Panc1 (cell line): Measurements from ENCODE around the gene RAC2. TPM values are rescaled to one million over a fixed set of nuclear protein-coding genes. Genes with fewer than 3 reads are reported as not detected.

Experiments used
- ATAC-seq: fragments of 200-7000 bp; cut with Tn5 transposase; 2 replicates; pipeline ENCODE4 v1.9.1; 2020; ENCODE audit warnings: mild to moderate bottlenecking, moderate library complexity
- BruUV-seq: library from RNA; stranded (reverse); fragments of 400-500 nt; replicated peaks from 2 replicates; lab custom pipeline; 2021; lab: Mats Ljungman, UMichigan
- CTCF ChIA-PET: fragments of 300-600 bp; sonication (Branson Sonifier 250); formaldehyde crosslinking; loops from one replicate; lab custom pipeline; 2022; ENCODE audit warnings: antibody characterized with exemption; lab: Charles Lee
- POLR2A ChIA-PET: fragments of 300-600 bp; sonication (Branson Sonifier 250); formaldehyde crosslinking; loops from one replicate; lab custom pipeline; 2022; ENCODE audit warnings: antibody characterized with exemption; lab: Charles Lee
- DNase-seq: peaks from one replicate; pipeline ENCODE4 v3.0.0-alpha.2; 2010; ENCODE audit warnings: low read depth, low spot score
- H3K27ac ChIP-seq: 2 replicates; pipeline ENCODE4 v1.5.1; 2011; ENCODE audit warnings: mild to moderate bottlenecking, low read length, inconsistent platforms
- H3K27me3 ChIP-seq: fragments of 200-500 bp; sonication (Bioruptor generic); 2 replicates; pipeline ENCODE4 v1.6.0; 2014; ENCODE audit warnings: low read length, inconsistent platforms; ENCODE audit not compliant: control insufficient read depth, insufficient read depth
- H3K36me3 ChIP-seq: fragments of 200-500 bp; sonication (Bioruptor generic); 2 replicates; pipeline ENCODE4 v1.5.1; 2014; ENCODE audit warnings: inconsistent platforms, mild to moderate bottlenecking, low read length, moderate library complexity; ENCODE audit not compliant: control insufficient read depth, insufficient read depth
- H3K4me1 ChIP-seq: 2 replicates; pipeline ENCODE4 v1.5.1; 2011; ENCODE audit warnings: inconsistent platforms, mild to moderate bottlenecking, low read length, moderate library complexity; ENCODE audit not compliant: control insufficient read depth, insufficient read depth
- H3K4me3 ChIP-seq, 2 experiments: 2 replicates each; pipeline ENCODE4 v1.5.1; 2011 to 2012; ENCODE audit warnings: low read depth in 2 of 2, low read length in 2 of 2, mild to moderate bottlenecking in 2 of 2, inconsistent platforms in 1 of 2, moderate library complexity in 1 of 2
- H3K9me3 ChIP-seq: fragments of 200-500 bp; sonication (Bioruptor generic); 2 replicates; pipeline ENCODE4 v1.5.1; 2014; ENCODE audit warnings: low read depth, mild to moderate bottlenecking, inconsistent platforms, low read length, moderate library complexity; ENCODE audit not compliant: control insufficient read depth, insufficient read depth
- CTCF ChIP-seq: fragments of 450-650 bp; IDR thresholded peaks from 2 replicates; pipeline ENCODE4 v1.5.1; 2017; ENCODE audit warnings: mild to moderate bottlenecking
- POLR2AphosphoS5 ChIP-seq: IDR thresholded peaks from 2 replicates; pipeline ENCODE4 v1.6.1; 2012; ENCODE audit warnings: mild to moderate bottlenecking, low read depth, low read length, moderate library complexity
- REST ChIP-seq, 2 experiments: IDR thresholded peaks; 2 replicates each; pipeline ENCODE4 v1.6.1; 2011 to 2012; ENCODE audit warnings: low read depth in 2 of 2, control low read depth in 1 of 2, low read length in 1 of 2, mild to moderate bottlenecking in 1 of 2, moderate library complexity in 1 of 2; ENCODE audit not compliant: insufficient read depth in 1 of 2
- SIN3A ChIP-seq: IDR thresholded peaks from 2 replicates; pipeline ENCODE4 v1.6.1; 2012; ENCODE audit warnings: low read depth, mild to moderate bottlenecking, low read length, moderate library complexity, borderline replicate concordance; ENCODE audit not compliant: insufficient read depth
- TCF7L2 ChIP-seq: IDR thresholded peaks from 2 replicates; pipeline ENCODE4 v1.6.1; 2011; ENCODE audit warnings: mild to moderate bottlenecking, low read depth, low read length, inconsistent platforms
- in situ Hi-C: cut with HindIII; loops from 2 replicates; pipeline ENCODE4 v1.10.0; 2016; ENCODE audit warnings: low sequenced_read_pairs, low pct_unique_long_range_greater_than_20kb
- intact Hi-C: fragments of 100-400 bp; cut with micrococcal nuclease; formaldehyde crosslinking; loops from one replicate; pipeline ENCODE4 v1.10.0; 2022; ENCODE audit not compliant: unreplicated experiment
- total RNA-seq: library from RNA; stranded (reverse); gene quantifications from one replicate; pipeline ENCODE4 v1.2.1, GENCODE V29; 2021; ENCODE audit not compliant: unreplicated experiment

Gene RAC2
- total RNA-seq, 1 experiment from 2014 or later, result 1.5 TPM

GRCh38 chr22:37196539-37197450, 47.3 kb downstream of the RAC2 start:
- Histone ChIP-seq H3K36me3 (no peaks in the 10 kb centered on the region), H3K9me3 (no peaks in the 10 kb centered on the region), H3K27me3 (no peaks in the 10 kb centered on the region), H3K27ac (peak overlapping the region; percentile 94), H3K4me1 (peaks cover 58% of the 10 kb centered on the region), H3K4me3 (peak overlapping the region in 1 of 2 experiments; percentile 9; a peak in 2 of 4 replicates)
- POLR2A ChIA-PET, result no interaction called here
- CTCF ChIA-PET, result interaction anchor here (1.4 kb wide), 1 partner anchor 62 kb away, joined by 3 read pairs; no protein-coding TSS in a partner anchor
- intact Hi-C loops, result loop anchor here (2.0 kb wide), 1 partner anchor 30 kb away; no protein-coding TSS in a partner anchor
- DNase-seq (no peak), ATAC-seq (peak; percentile 61)
- TF ChIP-seq REST (IDR thresholded peaks at IDR 0.05; ENCODE audit: insufficient read depth in 1 of 2, low read depth in 2 of 2, low read length in 1 of 2) (peak; percentile 74 to 76; a peak in 3 of 4 replicates), SIN3A (no peak), POLR2AphosphoS5 (peak; percentile 45), TCF7L2 (peak; percentile 68), CTCF (peak; percentile 35)
- BruUV-seq, result no TSS peak
- in situ Hi-C loops, result no loop called here

- no peak for ATAC-seq
- no peak for DNase-seq
- ChIA-PET CTCF (no interaction called here), POLR2A (no interaction called here)
- intact Hi-C loops (loop anchor here (2.0 kb wide), 1 partner anchor 29 kb away; no protein-coding TSS in a partner anchor), in situ Hi-C loops (no loop called here)
- Histone ChIP-seq H3K4me3 (no peak overlapping the region), H3K36me3 (no peaks in the 10 kb centered on the region), H3K27me3 (no peaks in the 10 kb centered on the region), H3K9me3 (no peaks in the 10 kb centered on the region), H3K27ac (peak overlapping the region; percentile 94), H3K4me1 (peaks cover 62% of the 10 kb centered on the region)
- no TSS peak for BruUV-seq
- no peak for TF ChIP-seq REST (IDR thresholded peaks at IDR 0.05; ENCODE audit: insufficient read depth in 1 of 2, low read depth in 2 of 2, low read length in 1 of 2)
- TF ChIP-seq TCF7L2, result no peak
- no peak for TF ChIP-seq POLR2AphosphoS5
- TF ChIP-seq SIN3A, result no peak
- TF ChIP-seq CTCF, result no peak
These were observed 48.1 kb downstream of the RAC2 start for GRCh38 chr22:37195921-37196320.
